GM12875 (cell line): Measurements from ENCODE around the gene PFKP.

Experiments
- H3K4me3 ChIP-seq: one replicate; pipeline ENCODE4 v1.5.1; 2011; ENCODE audit warnings: low read depth, low read length, control low read depth
- TF ChIP-seq, protein P1 (sequence below): IDR thresholded peaks from 2 replicates; pipeline ENCODE4 v1.5.1; 2011; ENCODE audit warnings: low read depth, mild to moderate bottlenecking, control low read depth, inconsistent platforms, low read length, moderate library complexity, borderline replicate concordance; ENCODE audit not compliant: insufficient read depth

PFKP gene

DNA sequence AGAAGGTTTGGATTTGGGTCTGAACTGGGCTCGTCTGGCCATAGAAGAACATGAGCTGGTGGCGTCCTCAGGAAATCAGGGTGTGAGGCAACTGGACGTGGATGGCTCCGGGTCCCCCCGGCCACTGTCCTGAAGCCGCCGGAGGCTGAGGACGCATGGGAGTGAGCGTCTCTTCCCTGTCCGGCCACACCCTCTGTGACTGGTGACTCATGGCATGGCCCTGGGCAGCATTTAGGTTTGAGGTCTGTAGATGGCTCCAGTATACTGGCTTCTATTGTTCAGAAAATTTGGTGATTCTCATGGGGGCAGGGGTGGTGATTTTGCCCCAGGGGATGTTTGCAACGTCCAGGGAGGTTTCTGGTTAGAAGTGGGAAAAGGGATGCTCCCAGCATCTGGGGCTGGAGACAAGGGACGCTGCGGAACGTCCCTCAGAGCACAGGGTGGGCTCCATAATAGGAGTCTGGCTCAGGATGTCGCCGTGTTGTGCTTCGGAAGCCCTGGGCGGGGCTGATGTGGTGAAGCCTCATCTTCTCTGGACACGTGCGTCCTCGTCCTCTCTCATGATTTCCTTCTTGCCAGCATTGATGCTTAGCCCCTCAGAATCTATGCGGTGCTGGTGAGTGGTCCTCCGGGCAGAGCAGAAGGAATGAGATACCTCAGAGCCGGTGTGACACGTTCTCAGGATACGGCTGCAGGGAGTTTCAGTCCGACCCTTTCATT lies 55.3 kb downstream of the PFKP start:
- TF ChIP-seq, protein P1, sequence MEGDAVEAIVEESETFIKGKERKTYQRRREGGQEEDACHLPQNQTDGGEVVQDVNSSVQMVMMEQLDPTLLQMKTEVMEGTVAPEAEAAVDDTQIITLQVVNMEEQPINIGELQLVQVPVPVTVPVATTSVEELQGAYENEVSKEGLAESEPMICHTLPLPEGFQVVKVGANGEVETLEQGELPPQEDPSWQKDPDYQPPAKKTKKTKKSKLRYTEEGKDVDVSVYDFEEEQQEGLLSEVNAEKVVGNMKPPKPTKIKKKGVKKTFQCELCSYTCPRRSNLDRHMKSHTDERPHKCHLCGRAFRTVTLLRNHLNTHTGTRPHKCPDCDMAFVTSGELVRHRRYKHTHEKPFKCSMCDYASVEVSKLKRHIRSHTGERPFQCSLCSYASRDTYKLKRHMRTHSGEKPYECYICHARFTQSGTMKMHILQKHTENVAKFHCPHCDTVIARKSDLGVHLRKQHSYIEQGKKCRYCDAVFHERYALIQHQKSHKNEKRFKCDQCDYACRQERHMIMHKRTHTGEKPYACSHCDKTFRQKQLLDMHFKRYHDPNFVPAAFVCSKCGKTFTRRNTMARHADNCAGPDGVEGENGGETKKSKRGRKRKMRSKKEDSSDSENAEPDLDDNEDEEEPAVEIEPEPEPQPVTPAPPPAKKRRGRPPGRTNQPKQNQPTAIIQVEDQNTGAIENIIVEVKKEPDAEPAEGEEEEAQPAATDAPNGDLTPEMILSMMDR, result no peak
- H3K4me3 ChIP-seq, result no peak overlapping the region

DNA sequence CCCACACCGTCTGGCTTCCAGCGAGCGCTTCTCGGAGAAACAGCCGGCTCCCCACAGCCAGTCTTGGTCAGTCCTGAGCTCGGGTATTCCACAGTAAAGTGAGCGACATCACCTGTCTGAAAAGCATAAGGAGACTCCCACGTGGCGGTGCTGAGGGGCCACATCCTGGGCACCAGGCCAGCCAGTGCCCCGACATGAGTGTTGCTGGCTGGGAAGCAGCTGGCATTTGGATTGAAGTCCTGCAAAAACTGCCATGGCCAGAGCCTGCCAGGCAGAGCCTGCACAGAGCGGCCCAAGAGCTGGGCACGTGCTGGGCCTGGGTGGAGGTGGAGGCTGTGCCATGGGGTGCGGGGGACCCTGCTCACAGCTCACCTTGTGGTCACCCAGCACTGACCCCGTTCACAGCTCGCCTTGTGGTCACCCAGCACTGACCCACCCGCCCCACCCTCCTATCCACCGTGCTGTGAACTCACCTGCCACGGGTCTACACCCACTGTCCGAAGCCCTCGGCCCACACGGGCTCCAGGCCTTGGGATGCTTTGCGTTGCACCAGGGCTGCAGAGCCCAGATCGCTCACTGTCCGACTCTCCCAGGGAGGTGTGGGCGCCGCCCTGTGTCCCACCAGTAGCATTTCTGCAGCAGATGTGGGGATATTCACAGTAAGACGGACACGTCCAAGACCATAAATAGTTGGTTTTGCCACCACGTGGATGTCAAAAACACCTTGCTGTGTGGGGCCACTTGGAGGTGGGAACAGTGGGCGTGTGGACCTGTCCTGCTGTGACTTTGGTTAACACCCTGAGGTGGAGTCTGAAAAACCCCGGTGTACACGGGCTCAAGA lies 56.4 kb downstream of the PFKP start:
- TF ChIP-seq, protein P1, result no peak
- no peak overlapping the region for H3K4me3 ChIP-seq

DNA sequence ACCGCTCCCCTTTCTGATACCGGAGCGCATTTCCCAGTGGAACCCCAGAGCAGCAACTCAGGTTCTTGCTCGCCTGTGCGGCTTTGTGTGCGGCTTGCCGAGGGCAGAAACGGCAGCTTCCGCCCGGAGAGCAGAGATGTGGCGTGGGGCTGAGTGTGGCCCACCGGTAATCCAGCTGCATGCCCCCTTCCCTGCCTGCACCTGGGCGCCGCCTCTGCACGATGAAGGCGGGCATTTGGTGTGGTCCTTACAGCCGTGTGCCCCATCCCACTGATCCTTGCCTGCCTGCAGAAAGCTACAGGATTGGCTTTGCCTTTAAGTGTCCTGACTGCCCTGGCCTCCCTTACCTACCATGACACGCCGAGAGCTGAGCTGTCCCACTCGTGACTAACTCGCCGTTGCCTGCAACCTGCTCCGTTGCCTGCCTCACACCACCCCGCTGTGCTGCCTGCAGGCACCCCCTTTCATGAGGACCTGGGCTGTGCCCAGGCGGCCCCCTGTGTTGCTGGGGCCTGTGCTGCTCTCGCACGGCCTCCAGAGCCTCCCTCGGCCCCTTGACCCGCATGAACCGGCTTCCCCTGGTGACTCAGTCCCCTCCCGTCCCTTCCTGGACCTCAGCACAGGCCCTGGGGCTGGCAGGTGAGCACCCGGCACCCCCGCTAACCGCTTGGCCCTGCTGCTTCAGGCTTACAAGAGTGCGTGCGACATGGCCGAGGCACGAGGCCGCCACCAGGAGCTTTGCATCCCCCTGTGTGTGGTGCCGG lies 57.2 kb downstream of the PFKP start:
- TF ChIP-seq, protein P1, result no peak
- H3K4me3 ChIP-seq, result no peak overlapping the region

DNA sequence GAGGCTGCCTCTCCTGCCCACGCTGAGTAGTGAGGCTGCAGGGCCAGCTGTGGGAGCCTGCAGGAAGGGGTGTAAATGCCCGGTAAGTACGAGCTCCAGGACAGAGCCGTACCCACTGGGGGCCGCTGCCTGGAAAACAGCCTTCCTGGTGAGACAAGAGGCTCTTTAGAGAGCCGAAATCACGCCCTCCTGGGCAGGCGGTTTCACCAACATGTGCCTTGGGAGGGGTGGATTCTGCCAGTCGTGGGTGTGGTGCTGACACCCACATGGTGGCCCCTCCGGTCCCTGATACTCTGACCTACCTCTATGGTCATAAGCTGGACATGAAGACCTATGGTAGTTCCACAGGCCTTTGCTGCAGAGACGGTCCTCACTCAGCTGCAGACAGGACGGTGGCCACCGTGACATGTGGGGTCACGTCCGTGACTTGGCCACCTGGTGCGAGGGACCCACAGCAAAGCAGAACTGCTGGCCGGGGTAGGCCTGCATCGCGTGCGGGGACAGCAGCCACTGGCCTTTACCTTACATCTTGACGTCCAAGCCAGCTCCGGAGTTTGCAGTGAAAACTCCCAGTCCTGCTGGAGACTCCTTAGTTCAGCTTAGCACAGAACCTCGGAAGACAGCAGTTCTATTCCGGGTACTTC lies 58.3 kb downstream of the PFKP start:
- TF ChIP-seq, protein P1, result no peak
- H3K4me3 ChIP-seq, result no peak overlapping the region

DNA sequence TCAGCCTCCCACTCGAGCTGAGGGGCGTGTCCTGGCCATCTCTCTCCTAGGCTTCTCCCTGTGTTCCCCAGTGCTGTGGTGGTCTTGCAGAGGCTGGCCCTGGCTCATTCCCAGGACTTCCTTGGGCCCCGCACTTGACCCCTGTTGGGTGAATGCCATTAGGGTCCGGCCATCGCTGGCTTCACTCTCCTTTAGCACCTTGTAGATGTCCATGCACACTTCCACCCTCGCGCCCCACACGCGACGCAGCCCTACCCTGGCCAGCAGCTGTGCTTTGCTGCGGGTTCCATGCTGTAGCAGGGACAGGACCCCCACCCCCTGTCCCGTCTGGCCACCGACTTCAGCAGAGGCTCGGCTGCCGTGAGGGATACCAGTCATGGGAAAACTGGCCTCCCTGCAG lies 58.9 kb downstream of the PFKP start:
- no peak overlapping the region for H3K4me3 ChIP-seq
- TF ChIP-seq, protein P1, result no peak

DNA sequence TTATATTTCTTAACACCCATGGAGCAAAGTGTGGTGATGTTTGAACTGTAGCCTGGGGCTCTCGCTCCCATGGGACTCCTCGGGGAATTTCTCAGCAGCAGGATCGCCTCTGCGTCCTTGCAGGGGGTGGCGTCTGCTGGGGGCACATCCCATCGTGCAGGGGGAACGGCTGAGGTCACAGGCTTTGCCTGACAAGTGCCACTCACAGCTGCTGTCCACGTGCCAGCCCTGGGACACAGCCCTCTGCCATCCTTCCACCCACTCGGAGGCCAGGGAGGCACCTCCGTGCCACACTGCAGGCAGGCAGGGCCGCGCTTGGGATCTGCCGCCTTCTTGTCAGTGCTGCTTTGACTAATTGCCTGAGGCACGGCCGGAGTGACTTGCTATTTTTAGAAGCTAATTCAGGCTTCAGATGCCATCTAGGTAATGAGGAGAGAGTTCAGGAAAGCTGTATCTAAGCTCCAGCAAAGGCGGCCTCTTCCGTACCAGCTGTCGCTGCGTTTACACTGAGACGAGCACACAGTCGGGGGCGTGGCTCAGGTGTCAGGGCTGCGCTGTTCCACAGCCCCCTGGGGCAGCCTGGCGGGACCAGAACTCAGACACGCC lies 59.5 kb downstream of the PFKP start:
- no peak overlapping the region for H3K4me3 ChIP-seq
- TF ChIP-seq, protein P1, result no peak
